ENCODE data around the gene BTF3.

GRCh38 chr5:73491155-73491554 is 7.1 kb upstream of the BTF3 start:
- TF ChIP-seq, protein P1, sequence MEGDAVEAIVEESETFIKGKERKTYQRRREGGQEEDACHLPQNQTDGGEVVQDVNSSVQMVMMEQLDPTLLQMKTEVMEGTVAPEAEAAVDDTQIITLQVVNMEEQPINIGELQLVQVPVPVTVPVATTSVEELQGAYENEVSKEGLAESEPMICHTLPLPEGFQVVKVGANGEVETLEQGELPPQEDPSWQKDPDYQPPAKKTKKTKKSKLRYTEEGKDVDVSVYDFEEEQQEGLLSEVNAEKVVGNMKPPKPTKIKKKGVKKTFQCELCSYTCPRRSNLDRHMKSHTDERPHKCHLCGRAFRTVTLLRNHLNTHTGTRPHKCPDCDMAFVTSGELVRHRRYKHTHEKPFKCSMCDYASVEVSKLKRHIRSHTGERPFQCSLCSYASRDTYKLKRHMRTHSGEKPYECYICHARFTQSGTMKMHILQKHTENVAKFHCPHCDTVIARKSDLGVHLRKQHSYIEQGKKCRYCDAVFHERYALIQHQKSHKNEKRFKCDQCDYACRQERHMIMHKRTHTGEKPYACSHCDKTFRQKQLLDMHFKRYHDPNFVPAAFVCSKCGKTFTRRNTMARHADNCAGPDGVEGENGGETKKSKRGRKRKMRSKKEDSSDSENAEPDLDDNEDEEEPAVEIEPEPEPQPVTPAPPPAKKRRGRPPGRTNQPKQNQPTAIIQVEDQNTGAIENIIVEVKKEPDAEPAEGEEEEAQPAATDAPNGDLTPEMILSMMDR (IDR thresholded peaks at IDR 0.05), result no peak
- TF ChIP-seq POLR2A (IDR thresholded peaks at IDR 0.05), result no peak

All from testis (tissue), 2 donors.